ENCODE results near the gene TOLLIP.
"Not testable (repeated sequence)": the region's sequence is repeated elsewhere in the genome, so short reads cannot be mapped to it uniquely, and the experiment has no call there.

TOLLIP gene

GRCh38 chr11:1244557-1244956 lies 64.9 kb downstream of the TOLLIP start:
- not testable (repeated sequence) for DNase-seq

DNA sequence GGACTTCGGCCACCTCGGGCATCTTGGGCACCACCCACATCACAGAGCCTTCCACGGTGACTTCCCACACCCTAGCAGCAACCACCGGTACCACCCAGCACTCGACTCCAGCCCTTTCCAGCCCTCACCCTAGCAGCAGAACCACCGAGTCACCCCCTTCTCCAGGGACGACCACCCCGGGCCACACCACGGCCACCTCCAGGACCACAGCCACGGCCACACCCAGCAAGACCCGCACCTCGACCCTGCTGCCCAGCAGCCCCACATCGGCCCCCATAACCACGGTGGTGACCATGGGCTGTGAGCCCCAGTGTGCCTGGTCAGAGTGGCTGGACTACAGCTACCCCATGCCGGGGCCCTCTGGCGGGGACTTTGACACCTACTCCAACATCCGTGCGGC lies 65.9 kb downstream of the TOLLIP start:
- not testable (repeated sequence) for DNase-seq

DNA sequence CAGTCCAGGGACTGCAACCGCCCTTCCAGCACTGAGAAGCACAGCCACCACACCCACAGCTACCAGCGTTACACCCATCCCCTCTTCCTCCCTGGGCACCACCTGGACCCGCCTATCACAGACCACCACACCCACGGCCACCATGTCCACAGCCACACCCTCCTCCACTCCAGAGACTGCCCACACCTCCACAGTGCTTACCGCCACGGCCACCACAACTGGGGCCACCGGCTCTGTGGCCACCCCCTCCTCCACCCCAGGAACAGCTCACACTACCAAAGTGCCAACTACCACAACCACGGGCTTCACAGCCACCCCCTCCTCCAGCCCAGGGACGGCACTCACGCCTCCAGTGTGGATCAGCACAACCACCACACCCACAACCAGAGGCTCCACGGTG lies 66.7 kb downstream of the TOLLIP start:
- not testable (repeated sequence) for DNase-seq

DNA sequence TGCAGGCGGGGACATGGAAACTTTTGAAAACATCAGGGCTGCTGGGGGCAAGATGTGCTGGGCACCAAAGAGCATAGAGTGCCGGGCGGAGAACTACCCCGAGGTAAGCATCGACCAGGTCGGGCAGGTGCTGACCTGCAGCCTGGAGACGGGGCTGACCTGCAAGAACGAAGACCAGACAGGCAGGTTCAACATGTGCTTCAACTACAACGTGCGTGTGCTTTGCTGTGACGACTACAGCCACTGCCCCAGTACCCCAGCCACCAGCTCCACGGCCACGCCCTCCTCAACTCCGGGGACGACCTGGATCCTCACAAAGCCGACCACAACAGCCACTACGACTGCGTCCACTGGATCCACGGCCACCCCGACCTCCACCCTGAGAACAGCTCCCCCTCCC lies 67.1 kb downstream of the TOLLIP start:
- no peak for DNase-seq

- no peak for DNase-seq
Observed at GRCh38 chr11:1241706-1242105, 67.7 kb downstream of the TOLLIP start.

GRCh38 chr11:1240771-1241170 lies 68.7 kb downstream of the TOLLIP start:
- DNase-seq = no peak

- no peak for DNase-seq
Observed at GRCh38 chr11:1239596-1240205, 69.7 kb downstream of the TOLLIP start.

- DNase-seq = no peak
Observed at GRCh38 chr11:1238767-1239595, 70.5 kb downstream of the TOLLIP start.

DNA sequence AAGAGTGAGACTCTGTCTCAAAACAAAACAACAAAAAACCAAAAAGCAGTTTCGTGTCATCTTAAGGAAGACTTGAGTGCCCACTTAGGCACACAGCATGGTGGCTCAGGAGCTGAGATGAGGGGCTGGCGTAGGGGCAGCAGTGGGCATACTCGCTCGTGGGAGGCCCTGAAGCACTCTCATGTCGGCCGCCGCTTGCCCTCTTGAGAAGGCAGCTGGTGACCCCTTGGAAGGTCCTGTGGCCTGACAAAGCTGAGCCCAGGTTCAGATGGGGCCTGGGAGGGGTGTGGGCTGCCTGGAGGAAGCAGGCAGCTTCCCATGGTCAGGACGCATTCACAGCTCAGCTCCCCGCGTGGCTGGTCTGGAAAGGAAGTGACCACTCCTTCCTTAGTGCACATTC lies 71.6 kb downstream of the TOLLIP start:
- DNase-seq = no peak

DNA sequence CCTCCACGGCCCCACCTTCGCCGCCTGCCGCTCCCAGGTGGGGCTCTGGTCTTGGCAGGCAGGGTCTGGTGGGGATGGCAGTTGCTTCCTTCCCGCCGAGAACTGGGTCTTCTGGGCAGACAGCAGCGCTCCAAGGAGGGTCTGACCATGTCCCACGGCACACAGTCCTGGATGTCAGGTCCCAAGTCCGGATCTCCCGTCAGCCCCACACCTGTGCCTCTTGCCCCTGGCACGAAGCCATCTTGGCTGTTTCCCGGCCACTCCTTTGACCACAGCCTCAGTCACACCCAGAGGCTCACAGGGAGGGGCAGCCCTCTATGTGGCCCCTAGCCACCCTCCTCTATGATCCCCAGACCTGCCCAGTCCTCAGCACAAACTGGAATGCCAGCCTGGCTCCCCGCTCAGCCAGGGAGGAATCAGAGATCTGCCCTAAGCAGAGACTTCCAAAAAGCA lies 72.3 kb downstream of the TOLLIP start:
- no peak for DNase-seq

- DNase-seq = no peak
Observed at GRCh38 chr11:1236316-1237127, 72.9 kb downstream of the TOLLIP start.

- no peak for DNase-seq
Observed at GRCh38 chr11:1235901-1236315, 73.5 kb downstream of the TOLLIP start.

DNA sequence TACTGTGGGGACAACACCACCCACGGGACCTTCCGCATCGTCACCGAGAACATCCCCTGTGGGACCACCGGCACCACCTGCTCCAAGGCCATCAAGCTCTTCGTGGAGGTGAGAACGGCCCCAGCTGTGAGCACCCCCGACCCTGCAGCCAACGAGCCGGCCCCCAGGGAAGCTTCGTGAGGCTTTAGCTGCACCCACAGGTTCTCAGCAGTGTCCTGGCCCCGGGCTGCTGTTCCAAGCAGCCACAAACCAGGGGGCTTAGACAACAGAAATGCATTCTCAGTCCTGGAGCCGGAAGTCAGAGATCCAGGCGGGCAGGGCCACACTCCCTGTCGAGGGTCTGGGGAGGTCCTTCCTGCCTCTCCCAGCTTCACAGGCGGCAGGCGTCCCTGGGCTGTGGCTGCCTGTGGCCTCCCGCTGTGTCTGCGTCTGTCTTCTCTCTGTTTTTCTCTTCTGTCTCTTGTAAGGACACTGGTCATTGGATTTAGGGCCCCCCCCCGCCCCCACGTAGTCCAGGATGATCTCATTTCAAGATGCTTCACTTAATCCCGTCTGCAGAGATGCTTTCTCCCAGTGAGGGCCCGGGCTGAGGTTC lies 74.0 kb downstream of the TOLLIP start:
- no peak for DNase-seq

GRCh38 chr11:1234771-1235305 lies 74.6 kb downstream of the TOLLIP start:
- DNase-seq = no peak

DNA sequence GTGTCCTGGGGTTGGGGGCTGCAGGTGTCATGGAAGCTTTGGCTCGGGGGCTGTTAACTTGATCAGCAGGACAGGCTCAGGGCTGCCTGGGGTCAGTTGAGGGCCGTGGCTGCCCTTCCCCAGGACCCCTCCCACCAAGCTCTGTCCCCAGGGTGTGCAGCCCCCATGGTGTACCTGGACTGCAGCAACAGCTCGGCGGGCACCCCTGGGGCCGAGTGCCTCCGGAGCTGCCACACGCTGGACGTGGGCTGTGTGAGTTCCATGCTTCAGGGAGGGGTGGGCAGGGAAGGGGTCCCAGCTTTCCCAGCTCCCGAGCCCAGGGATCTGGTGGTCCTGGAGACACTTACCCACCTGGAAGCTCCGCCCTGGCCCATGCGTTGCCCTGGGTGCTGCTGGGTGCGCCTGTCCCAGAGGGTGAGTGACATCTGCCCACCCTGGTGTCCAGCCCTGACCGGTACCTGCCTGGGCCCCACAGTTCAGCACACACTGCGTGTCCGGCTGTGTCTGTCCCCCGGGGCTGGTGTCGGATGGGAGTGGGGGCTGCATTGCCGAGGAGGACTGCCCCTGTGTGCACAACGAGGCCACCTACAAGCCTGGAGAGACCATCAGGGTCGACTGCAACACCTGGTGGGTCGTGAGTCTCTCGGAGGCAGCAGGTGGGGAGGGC lies 75.2 kb downstream of the TOLLIP start:
- DNase-seq = no peak

GRCh38 chr11:1233351-1234053 lies 75.9 kb downstream of the TOLLIP start:
- DNase-seq = no peak

- no peak for DNase-seq
Observed at GRCh38 chr11:1232883-1233321, 76.5 kb downstream of the TOLLIP start.

DNA sequence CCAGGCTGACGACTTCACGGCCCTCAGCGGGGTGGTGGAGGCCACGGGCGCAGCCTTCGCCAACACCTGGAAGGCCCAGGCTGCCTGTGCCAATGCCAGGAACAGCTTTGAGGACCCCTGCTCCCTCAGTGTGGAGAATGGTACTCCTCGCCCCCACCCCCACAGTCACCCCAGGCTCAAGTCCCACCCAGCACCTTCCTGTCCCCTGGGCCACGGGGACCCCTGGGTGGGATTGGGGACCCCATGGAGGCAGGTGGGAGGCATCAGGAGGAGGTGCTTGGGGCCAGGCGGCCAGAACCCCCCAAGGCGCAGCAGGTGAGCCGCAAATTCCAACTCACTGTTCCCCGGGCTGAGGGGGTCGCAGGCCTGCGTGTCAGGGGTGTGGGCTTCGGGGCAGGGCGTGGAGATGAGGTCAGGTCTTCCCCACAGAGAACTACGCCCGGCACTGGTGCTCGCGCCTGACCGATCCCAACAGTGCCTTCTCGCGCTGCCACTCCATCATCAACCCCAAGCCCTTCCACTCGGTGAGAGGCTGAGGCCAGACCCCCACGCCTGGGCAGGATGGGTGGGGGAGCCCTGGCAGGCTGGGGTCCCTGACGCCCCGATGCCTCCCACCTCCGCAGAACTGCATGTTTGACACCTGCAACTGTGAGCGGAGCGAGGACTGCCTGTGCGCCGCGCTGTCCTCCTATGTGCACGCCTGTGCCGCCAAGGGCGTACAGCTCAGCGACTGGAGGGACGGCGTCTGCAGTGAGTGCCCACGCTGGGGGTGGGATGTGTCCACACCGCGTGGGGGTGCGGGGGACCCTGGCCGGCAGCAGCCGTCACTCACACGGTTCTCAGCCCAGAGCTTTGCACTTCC lies 77.2 kb downstream of the TOLLIP start:
- DNase-seq = no peak

DNA sequence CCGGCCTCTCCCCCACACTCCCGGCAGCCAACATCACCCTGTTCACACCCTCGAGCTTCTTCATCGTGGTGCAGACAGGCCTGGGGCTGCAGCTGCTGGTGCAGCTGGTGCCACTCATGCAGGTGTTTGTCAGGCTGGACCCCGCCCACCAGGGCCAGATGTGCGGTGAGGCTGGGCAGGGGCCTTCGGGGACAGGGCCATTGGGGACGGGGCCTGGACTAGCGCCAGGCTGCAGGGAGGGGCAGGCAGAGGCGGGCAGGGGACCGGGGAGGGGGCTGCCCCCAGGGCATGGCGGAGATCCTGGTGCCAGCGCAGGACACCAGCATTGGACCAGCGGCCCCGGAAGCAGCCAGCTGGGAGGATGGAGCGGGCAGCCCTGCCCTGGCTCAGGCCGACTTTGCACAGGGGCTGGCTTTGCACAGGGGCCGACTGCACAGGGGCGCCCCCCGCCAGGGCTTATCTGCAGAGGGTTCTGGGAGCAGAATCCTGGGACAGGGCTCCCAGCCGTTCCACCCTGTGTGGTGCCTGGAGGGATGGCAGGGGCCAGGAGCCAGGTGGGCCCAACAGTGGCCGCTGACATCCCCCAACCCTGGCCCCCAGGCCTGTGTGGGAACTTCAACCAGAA lies 77.9 kb downstream of the TOLLIP start:
- no peak for DNase-seq

Data from suppressor macrophage (primary cell).